Transverse colon (tissue), 4 donors: ENCODE results near the gene TM4SF4. TPM values are rescaled to one million over a fixed set of nuclear protein-coding genes. Genes with fewer than 3 reads are reported as not detected.
"Not testable (repeated sequence)": the region's sequence is repeated elsewhere in the genome, so short reads cannot be mapped to it uniquely, and the experiment has no call there.

Experiments used
- DNase-seq: peaks from one replicate; pipeline ENCODE4 v3.0.0-alpha.2; 2019
- H3K27ac ChIP-seq, 4 donors: fragments of 200-600 bp; sonication (generic); 2 replicates each; pipeline ENCODE4 v1.5.1; 2016 to 2018; ENCODE audit warnings: inconsistent platforms in 4 of 4
- H3K27me3 ChIP-seq: fragments of 200-600 bp; sonication (generic); 2 replicates; pipeline ENCODE4 v1.5.1; 2017; ENCODE audit warnings: inconsistent platforms
- H3K36me3 ChIP-seq, 4 donors: fragments of 200-600 bp; sonication (generic); 2 replicates each; pipeline ENCODE4 v1.5.1; 2017 to 2019; ENCODE audit warnings: inconsistent platforms in 4 of 4
- H3K4me1 ChIP-seq, 4 donors: fragments of 200-600 bp; sonication (generic); 2 replicates each; pipeline ENCODE4 v1.5.1; 2017 to 2020; ENCODE audit warnings: inconsistent platforms in 4 of 4
- H3K4me3 ChIP-seq, 4 donors: fragments of 200-600 bp; sonication (generic); 1 replicate in 1 of 4; 2 replicates in 3 of 4; pipeline versions ENCODE4 v1.5.1 to v1.6.1; 2017 to 2019; ENCODE audit warnings: inconsistent platforms in 4 of 4
- H3K9me3 ChIP-seq, 2 donors: fragments of 200-600 bp; sonication (generic); 2 replicates each; pipeline ENCODE4 v1.5.1; 2017 to 2019; ENCODE audit warnings: inconsistent platforms in 2 of 2
- EP300 ChIP-seq: sonication (generic); formaldehyde crosslinking; IDR thresholded peaks from one replicate; pipeline ENCODE4 v1.6.1; 2017; ENCODE audit warnings: antibody characterized with exemption, low read depth
- POLR2A ChIP-seq: fragments of 450-650 bp; IDR thresholded peaks from one replicate; pipeline ENCODE4 v1.6.1; 2016; ENCODE audit warnings: antibody characterized with exemption, mild to moderate bottlenecking, moderate library complexity
- POLR2AphosphoS5 ChIP-seq, 3 donors: sonication (generic); formaldehyde crosslinking; IDR thresholded peaks; one replicate each; pipeline ENCODE4 v1.6.1; 2016; ENCODE audit warnings: antibody characterized with exemption in 3 of 3
- WGBS, 2 donors: methylation state at CpG; one replicate each; pipeline ENCODE4 v1.1.5; 2018; ENCODE audit warnings: low coverage in 1 of 2; 5-methylcytosine and 5-hydroxymethylcytosine counted together
- in situ Hi-C, 4 donors: fragments of 200-750 bp; cut with MboI; loops; one replicate each; pipeline versions ENCODE4 v1.15.0 to v1.15.1; 2017; ENCODE audit warnings: low sequenced_read_pairs in 3 of 4, low pct_ligation_motif_present in 1 of 4, low pct_unique_long_range_greater_than_20kb in 1 of 4
- intact Hi-C: fragments of 100-400 bp; cut with DNase I; formaldehyde crosslinking; loops from one replicate; pipeline ENCODE4 v1.15.1; 2023; ENCODE audit warnings: low total_unique reads
- total RNA-seq, 4 donors: library from RNA; depleted of rRNA; stranded (reverse); fragments of >200 nt; gene quantifications; one replicate each; pipeline ENCODE4 v1.1.0, GENCODE V29; 2016
- TF ChIP-seq, protein P1 (sequence below), 5 experiments: fragments of 200-600 bp in 3 of 5; fragments of 450-650 bp in 2 of 5; sonication (generic) in 3 of 5; IDR thresholded peaks; 1 replicate in 2 of 5; 2 replicates in 3 of 5; pipeline ENCODE4 v1.5.1; 2016 to 2017; ENCODE audit warnings: antibody characterized with exemption in 5 of 5, inconsistent platforms in 3 of 5, mild to moderate bottlenecking in 2 of 5, moderate library complexity in 1 of 5

Gene TM4SF4
- total RNA-seq, 4 donors from 2014 or later: 0.95 to 3.1 TPM; not detected in 2

DNA sequence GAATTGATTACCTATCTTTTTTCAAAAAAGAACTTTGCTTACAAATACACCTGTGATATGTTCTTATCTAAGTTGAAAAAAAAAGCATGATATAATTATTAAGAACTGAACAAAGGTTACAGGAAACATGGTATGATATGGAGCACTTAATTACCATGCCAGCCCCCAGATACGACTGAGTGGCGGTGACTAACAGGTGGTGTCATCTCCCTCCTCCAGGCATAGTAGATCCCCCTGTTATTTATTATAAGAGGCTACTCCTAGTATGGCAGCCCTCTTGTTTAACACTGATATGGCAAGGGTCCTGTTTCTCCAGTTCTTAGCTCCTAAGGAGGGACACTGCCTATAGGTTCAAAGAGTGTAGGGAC is 31.0 kb upstream of the TM4SF4 start:
- Histone ChIP-seq H3K4me3 (no peak overlapping the region), H3K27me3 (no peaks in the 10 kb centered on the region), H3K4me1 (peaks cover 0 to 8% (median 0%) of the 10 kb centered on the region in 4 donors), H3K9me3 (no peaks in the 10 kb centered on the region), H3K36me3 (no peaks in the 10 kb centered on the region), H3K27ac (no peak overlapping the region)
- intact Hi-C loops: no loop called here
- DNase-seq: no peak
- in situ Hi-C loops: no loop called here
- 88 to 95% methylated on average over 2 of the region's 2 CpGs for WGBS, 2 donors
- no peak for TF ChIP-seq POLR2A
- TF ChIP-seq, protein P1, sequence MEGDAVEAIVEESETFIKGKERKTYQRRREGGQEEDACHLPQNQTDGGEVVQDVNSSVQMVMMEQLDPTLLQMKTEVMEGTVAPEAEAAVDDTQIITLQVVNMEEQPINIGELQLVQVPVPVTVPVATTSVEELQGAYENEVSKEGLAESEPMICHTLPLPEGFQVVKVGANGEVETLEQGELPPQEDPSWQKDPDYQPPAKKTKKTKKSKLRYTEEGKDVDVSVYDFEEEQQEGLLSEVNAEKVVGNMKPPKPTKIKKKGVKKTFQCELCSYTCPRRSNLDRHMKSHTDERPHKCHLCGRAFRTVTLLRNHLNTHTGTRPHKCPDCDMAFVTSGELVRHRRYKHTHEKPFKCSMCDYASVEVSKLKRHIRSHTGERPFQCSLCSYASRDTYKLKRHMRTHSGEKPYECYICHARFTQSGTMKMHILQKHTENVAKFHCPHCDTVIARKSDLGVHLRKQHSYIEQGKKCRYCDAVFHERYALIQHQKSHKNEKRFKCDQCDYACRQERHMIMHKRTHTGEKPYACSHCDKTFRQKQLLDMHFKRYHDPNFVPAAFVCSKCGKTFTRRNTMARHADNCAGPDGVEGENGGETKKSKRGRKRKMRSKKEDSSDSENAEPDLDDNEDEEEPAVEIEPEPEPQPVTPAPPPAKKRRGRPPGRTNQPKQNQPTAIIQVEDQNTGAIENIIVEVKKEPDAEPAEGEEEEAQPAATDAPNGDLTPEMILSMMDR (IDR thresholded peaks at IDR 0.05): no peak
- no peak for TF ChIP-seq POLR2AphosphoS5 (IDR thresholded peaks at IDR 0.05)
- no peak for TF ChIP-seq EP300

GRCh38 chr3:149444867-149445266 is 29.6 kb upstream of the TM4SF4 start:
- H3K4me1 ChIP-seq, DNase-seq, in situ Hi-C loops, H3K36me3 ChIP-seq, intact Hi-C loops, H3K27me3 ChIP-seq, H3K27ac ChIP-seq, H3K4me3 ChIP-seq, H3K9me3 ChIP-seq: not testable (repeated sequence)
- 93% methylated on average over 26 of the region's 26 CpGs; no CpG with 5 or more reads in 1 of the 2 donors for WGBS, 2 donors

GRCh38 chr3:149448331-149448831 is 26.1 kb upstream of the TM4SF4 start:
- no peaks in the 10 kb centered on the region for H3K36me3 ChIP-seq
- no peaks in the 10 kb centered on the region for H3K4me1 ChIP-seq
- H3K4me3 ChIP-seq: no peak overlapping the region
- DNase-seq: no peak
- 58 to 67% methylated on average over 1 to 3 of the region's 3 CpGs for WGBS, 2 donors
- TF ChIP-seq, protein P1 (IDR thresholded peaks at IDR 0.05): no peak
- TF ChIP-seq EP300: no peak
- TF ChIP-seq POLR2AphosphoS5 (IDR thresholded peaks at IDR 0.05): no peak
- TF ChIP-seq POLR2A: no peak
- H3K9me3 ChIP-seq: peaks cover 9 to 11% of the 10 kb centered on the region in 2 donors
- no peak overlapping the region for H3K27ac ChIP-seq
- no peaks in the 10 kb centered on the region for H3K27me3 ChIP-seq
- intact Hi-C loops (no loop called here), in situ Hi-C loops (no loop called here)

- in situ Hi-C loops: no loop called here
- H3K4me3 ChIP-seq: no peak overlapping the region
- DNase-seq: no peak
- no peaks in the 10 kb centered on the region for H3K27me3 ChIP-seq
- intact Hi-C loops: no loop called here
- WGBS, 2 donors: 48 to 69% methylated on average over 3 of the region's 3 CpGs
- peaks cover 9 to 11% of the 10 kb centered on the region in 2 donors for H3K9me3 ChIP-seq
- H3K27ac ChIP-seq: no peak overlapping the region
- H3K4me1 ChIP-seq: no peaks in the 10 kb centered on the region
- TF ChIP-seq EP300 (no peak), POLR2AphosphoS5 (IDR thresholded peaks at IDR 0.05) (no peak), POLR2A (no peak)
- TF ChIP-seq, protein P1 (IDR thresholded peaks at IDR 0.05): no peak
- H3K36me3 ChIP-seq: no peaks in the 10 kb centered on the region
Observed at GRCh38 chr3:149449182-149449581, 25.3 kb upstream of the TM4SF4 start.

DNA sequence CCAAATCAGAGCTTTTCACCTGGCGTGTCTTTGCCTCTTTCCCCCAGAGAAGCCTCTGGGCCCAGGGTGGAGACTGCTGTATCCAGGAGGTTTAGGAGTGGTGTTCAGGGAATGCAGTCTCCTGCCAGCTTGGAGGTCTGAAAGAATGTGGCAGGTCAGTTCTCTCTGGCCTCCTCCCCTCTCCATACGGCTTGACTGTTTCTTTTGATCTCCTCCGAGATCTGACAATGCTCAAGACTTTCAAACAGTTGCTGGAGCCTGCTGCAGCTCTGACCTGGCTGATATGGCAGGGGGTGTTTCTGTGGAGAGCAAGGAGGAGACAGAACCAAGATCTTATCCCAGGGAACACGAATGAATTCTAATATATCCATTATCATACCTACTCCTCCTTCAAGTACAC is 24.7 kb upstream of the TM4SF4 start:
- Histone ChIP-seq H3K27ac (no peak overlapping the region), H3K36me3 (no peaks in the 10 kb centered on the region), H3K9me3 (peaks cover 9 to 11% of the 10 kb centered on the region in 2 donors), H3K4me3 (no peak overlapping the region), H3K4me1 (no peaks in the 10 kb centered on the region), H3K27me3 (no peaks in the 10 kb centered on the region)
- in situ Hi-C loops (no loop called here), intact Hi-C loops (no loop called here)
- DNase-seq: no peak
- TF ChIP-seq POLR2AphosphoS5 (IDR thresholded peaks at IDR 0.05): no peak
- no peak for TF ChIP-seq EP300
- TF ChIP-seq, protein P1 (IDR thresholded peaks at IDR 0.05): no peak
- no peak for TF ChIP-seq POLR2A
- WGBS, 2 donors: 60 to 74% methylated on average over 1 to 4 of the region's 4 CpGs
